Fibroblast of mammary gland (primary cell): ENCODE data around the gene TUBA1B.

ENCODE experiments used
- DNase-seq: peaks from one replicate; pipeline ENCODE4 v3.0.0-alpha.2; 2010; ENCODE audit warnings: low read depth
- H3K4me3 ChIP-seq: 2 replicates; pipeline ENCODE4 v1.5.1; 2011; ENCODE audit warnings: low read depth, mild to moderate bottlenecking, low read length, moderate library complexity; ENCODE audit not compliant: control insufficient read depth
- TF ChIP-seq, protein P1 (sequence below): conservative IDR thresholded peaks from 2 replicates; pipeline ENCODE4 v1.5.1; 2011; ENCODE audit warnings: low read depth, low read length, inconsistent platforms; ENCODE audit not compliant: control insufficient read depth, insufficient read depth

TUBA1B gene

DNA sequence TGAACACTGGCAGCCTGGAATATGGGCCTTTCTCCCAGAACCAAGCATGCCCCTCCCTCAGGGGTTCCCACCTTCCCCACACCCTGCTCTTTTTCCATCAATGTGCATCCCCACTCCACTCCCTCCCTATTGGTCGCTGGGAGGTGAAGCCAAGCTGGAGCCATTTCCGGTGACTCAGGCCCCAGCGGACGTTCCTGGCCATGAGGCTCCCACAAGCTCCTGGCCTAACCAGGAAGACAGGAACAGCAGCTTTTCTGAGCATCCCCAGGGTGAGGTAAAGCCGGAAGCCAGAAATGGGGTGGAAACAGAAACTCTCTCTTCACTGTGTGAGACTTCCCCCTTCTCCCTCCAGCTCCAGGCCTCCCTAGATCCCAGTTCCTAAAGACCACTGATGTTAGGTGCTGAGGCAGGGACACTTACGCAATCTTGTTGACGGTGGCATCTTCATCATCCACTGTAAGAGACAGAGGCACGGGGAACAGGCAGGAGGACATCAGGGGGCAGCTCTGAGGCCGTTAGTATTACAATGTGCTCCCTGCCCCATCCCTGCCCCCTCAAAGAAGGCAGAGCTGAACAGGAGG is 25.6 kb downstream of the TUBA1B start:
- TF ChIP-seq, protein P1, sequence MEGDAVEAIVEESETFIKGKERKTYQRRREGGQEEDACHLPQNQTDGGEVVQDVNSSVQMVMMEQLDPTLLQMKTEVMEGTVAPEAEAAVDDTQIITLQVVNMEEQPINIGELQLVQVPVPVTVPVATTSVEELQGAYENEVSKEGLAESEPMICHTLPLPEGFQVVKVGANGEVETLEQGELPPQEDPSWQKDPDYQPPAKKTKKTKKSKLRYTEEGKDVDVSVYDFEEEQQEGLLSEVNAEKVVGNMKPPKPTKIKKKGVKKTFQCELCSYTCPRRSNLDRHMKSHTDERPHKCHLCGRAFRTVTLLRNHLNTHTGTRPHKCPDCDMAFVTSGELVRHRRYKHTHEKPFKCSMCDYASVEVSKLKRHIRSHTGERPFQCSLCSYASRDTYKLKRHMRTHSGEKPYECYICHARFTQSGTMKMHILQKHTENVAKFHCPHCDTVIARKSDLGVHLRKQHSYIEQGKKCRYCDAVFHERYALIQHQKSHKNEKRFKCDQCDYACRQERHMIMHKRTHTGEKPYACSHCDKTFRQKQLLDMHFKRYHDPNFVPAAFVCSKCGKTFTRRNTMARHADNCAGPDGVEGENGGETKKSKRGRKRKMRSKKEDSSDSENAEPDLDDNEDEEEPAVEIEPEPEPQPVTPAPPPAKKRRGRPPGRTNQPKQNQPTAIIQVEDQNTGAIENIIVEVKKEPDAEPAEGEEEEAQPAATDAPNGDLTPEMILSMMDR, result no peak
- no peak overlapping the region for H3K4me3 ChIP-seq
- peak; percentile 69 for DNase-seq

DNA sequence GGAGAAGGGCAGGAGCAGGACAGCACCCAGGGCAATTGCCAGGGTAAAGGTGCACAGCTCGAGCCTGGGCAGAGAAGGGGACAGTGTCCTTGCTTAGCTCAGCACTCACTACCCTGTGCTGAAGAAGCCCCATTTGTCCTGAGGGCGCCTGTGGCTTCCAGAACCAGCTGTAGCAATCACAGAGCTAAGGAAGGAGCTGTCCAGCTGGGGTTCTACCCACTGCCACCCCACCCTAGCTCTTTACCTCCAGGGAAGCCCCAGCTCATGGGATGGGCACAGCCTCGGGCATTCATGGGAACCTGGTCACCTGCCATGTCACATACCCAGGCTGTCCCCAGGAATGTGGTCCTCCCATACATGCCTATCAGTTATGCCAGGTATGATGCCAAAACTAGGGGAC is 26.4 kb downstream of the TUBA1B start:
- no peak for DNase-seq
- H3K4me3 ChIP-seq, result no peak overlapping the region
- TF ChIP-seq, protein P1, result no peak

DNA sequence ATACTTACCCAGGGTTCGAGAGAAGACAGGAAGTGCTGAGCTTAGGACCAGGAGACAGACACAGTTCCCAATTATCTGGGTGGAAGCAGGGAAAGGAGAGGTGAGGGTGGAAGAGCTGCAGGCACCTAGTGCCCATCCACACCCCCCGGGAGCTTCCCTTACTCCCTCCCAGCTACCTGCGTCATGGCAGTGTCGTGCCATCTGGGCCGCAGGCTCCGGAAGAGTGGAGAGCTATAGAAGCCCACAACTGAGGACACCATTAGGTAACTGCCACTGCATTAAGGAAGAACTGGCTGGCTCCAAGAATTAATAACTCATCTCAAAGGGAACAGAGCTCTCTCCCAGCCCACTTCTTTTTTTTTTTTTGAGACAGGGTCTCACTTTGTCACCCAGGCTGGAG is 30.8 kb downstream of the TUBA1B start:
- no peak for DNase-seq
- no peak overlapping the region for H3K4me3 ChIP-seq
- TF ChIP-seq, protein P1, result no peak

DNA sequence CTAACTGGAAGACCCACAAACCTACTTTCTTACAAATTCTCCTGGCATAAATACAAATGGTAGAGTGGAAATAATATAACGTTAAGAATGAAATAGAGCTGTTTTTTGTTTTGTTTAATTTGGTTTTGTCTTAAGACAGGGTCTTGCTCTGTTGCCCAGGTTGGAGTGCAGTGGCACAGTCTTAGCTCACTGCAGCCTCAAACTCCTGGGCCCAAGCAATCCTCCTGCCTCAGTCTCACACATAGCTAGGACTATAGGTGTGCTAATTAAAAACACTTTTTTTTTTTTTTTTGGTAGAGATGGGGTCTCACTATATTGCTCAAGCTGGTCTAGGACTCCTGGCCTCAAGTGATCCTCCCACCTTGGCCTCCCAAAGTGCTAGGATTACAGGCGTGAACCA is 32.5 kb downstream of the TUBA1B start:
- DNase-seq, result no peak
- TF ChIP-seq, protein P1, result no peak
- H3K4me3 ChIP-seq, result no peak overlapping the region

DNA sequence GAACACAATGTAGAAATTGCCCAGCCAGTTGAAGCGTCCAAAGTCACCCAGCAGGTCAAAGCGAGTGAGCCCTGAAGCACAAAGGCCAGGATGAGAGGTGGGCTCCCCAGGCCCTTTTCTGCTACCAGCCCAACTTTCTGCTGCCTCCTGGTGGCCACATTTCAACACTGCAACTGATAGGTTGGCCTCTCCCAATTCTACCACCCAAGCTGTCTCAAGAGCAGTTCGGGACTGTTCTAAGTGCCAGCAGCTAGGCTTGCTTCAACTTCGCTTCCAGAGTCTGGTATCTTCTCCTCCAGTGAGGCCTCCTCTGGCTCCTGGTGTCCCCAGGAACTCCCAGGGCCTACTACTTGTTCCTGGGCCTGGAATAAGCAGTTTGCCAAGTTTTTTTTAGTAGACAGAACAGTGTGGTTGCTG is 33.2 kb downstream of the TUBA1B start:
- peak; percentile 47 for DNase-seq
- TF ChIP-seq, protein P1, result peak; percentile 81
- no peak overlapping the region for H3K4me3 ChIP-seq

DNA sequence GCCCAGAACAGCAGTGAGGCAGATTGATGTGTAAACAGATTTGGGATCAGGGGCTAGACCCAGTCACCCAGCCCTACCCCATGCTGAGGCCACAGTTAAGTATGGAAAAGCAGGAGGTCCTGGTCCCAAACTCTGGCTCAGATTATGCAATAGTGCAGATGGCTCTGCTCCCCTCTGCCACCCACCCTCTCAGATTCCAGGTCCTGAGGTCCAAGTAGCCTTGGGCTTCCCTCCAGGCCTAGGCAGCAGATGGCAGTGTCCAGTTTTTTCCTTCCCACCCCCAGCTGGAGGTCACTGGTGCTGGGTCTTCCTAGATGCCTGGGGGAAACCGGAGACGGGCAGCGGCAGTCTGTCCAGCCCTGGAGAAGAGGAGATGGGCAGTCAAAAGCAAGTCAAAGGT is 33.8 kb downstream of the TUBA1B start:
- DNase-seq, result no peak
- TF ChIP-seq, protein P1, result no peak
- H3K4me3 ChIP-seq, result no peak overlapping the region

DNA sequence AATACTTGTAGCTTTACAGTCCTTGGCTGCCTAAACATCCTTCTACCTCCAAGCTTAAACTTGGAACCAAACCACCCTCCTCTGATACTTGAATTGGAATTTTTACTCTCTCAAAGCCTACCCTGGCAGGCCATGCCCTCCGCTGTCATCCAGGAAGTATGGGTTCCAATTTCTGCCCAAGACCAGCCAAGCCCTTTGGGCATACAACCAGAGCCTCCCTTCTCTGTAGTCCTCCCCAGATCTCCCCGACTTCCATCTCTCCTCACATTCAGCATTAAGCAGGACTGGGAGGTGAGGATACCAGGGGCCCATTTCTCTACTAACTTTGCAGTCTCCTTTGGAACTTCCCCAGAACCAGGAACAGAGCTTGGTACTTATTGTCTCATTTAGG is 36.2 kb downstream of the TUBA1B start:
- no peak overlapping the region for H3K4me3 ChIP-seq
- TF ChIP-seq, protein P1, result no peak

More for the DNA sequence above, 36.2 kb downstream of the TUBA1B start:
- DNase-seq, result no peak
